ENCODE data around the gene RFK.

RFK gene

DNA sequence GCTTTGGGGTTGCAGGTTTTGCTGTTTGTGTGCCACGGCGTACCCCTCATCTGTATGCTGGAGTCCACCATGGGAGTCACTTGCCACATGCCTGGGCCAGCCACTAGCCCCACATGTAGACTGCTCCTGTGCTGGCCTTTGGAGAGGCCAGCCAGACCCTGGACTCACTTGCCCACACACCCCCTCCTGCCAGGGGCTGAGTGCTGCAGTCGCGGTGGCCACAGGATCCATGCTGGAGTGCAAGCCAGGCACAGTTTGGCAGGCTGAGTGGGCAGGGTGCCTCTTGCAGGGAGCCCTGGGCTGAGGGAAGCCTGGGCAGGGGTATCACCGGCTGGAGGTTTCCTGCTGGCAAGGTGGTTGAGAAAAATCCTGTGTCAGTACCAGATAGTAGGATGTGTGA is 39.2 kb upstream of the RFK start:
- DNase-seq (ENCODE audit: low read depth, low spot score) = peak; percentile 24
- in situ Hi-C loops (cut with HindIII; ENCODE audit: low sequenced_read_pairs) = no loop called here
- no peak overlapping the region for H3K4me3 ChIP-seq (ENCODE audit: low read depth, low read length)
- TF ChIP-seq, protein P1, sequence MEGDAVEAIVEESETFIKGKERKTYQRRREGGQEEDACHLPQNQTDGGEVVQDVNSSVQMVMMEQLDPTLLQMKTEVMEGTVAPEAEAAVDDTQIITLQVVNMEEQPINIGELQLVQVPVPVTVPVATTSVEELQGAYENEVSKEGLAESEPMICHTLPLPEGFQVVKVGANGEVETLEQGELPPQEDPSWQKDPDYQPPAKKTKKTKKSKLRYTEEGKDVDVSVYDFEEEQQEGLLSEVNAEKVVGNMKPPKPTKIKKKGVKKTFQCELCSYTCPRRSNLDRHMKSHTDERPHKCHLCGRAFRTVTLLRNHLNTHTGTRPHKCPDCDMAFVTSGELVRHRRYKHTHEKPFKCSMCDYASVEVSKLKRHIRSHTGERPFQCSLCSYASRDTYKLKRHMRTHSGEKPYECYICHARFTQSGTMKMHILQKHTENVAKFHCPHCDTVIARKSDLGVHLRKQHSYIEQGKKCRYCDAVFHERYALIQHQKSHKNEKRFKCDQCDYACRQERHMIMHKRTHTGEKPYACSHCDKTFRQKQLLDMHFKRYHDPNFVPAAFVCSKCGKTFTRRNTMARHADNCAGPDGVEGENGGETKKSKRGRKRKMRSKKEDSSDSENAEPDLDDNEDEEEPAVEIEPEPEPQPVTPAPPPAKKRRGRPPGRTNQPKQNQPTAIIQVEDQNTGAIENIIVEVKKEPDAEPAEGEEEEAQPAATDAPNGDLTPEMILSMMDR (IDR thresholded peaks at IDR 0.05; ENCODE audit: low read depth, low read length) = no peak

DNA sequence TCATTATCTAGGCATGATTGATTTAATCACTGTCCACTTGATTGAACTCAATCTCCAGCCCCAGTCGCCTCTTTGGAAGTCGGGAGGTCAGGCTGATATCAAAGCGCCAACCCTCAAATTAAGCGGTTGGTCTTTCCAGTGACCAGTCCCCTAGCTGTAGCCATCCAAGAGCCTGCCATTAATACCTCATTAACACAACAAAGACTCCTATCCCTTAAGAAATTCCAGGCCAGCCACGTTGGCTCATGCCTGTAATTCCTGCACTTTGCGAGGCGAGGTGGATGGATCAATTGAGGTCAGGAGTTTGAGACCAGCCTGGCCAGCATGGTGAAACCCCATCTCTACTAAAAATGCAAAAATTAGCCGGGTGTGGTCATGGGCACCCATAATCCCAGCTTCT is 37.4 kb upstream of the RFK start:
- TF ChIP-seq, protein P1 (IDR thresholded peaks at IDR 0.05; ENCODE audit: low read depth, low read length) = no peak
- DNase-seq (ENCODE audit: low read depth, low spot score) = no peak
- H3K4me3 ChIP-seq (ENCODE audit: low read depth, low read length) = no peak overlapping the region
- in situ Hi-C loops (cut with HindIII; ENCODE audit: low sequenced_read_pairs) = no loop called here

DNA sequence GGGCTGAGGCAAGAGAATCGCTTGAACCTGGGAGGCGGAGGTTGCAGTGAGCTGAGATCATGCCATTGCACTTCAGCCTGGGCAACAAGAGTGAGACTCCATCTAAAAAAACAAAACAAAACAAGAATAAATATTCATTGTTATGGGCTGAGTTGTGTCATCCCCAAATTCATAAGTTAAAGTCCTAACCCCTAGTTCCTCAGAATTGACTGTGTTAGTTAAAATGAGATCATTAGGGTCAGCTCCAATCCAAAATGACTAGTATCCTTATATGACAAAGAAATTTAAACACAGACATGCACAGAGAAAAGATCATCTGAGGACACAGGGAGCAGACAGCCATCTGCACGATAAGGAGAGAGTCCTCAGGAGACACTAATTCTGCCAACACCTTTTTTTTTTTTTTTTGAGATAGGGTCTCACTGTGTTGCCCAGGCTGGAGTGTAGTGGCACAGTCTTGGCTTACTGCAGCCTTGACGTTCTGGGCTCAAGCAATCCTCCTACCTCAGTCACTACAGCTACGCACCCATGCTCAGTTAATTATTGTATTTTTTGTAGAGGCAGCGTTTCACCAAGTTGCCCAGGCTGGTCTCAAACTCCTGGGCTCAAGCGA is 32.7 kb upstream of the RFK start:
- in situ Hi-C loops (cut with HindIII; ENCODE audit: low sequenced_read_pairs) = no loop called here

DNA sequence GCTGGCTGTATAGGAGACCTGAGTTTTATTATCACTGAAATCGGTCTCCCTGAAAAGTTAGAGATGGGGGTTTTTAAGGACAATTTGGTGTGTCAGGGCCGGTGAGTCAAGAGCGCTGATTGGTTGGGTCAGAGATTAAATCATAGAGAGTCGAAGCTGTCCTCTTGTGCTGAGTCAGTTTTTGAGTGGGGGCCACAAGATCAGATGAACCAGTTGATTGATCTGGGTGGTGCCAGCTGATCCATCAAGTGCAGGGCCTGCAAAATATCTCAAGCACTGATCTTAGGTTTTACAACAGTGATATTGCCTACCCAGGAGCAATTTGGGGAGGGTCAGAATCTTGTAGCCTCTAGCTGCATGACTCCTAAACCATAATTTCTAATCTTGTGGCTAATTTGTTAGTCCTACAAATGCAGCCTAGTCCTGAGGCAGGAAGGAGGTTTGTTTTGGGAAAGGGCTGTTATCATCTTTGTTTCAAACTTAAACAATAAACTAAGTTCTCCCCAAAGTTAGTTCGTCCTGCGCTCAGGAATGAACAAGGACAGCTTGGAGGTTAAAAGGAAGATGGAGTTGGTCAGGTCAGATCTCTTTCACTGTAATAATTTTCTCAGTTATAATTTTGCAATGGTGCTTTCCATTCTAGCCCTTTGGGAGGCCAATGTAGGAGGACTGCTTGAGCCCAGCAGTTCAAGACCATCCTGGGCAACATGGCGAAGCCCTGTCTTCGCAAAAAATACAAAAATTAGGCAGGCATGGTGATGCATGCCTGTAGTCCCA is 31.6 kb upstream of the RFK start:
- no peak overlapping the region for H3K4me3 ChIP-seq (ENCODE audit: low read depth, low read length)
- in situ Hi-C loops (cut with HindIII; ENCODE audit: low sequenced_read_pairs) = no loop called here
- TF ChIP-seq, protein P1 (IDR thresholded peaks at IDR 0.05; ENCODE audit: low read depth, low read length) = no peak
- no peak for DNase-seq (ENCODE audit: low read depth, low spot score)

More for the DNA sequence above, 32.7 kb upstream of the RFK start:
- DNase-seq (ENCODE audit: low read depth, low spot score) = no peak
- TF ChIP-seq, protein P1 (IDR thresholded peaks at IDR 0.05; ENCODE audit: low read depth, low read length) = no peak
- H3K4me3 ChIP-seq (ENCODE audit: low read depth, low read length) = no peak overlapping the region

DNA sequence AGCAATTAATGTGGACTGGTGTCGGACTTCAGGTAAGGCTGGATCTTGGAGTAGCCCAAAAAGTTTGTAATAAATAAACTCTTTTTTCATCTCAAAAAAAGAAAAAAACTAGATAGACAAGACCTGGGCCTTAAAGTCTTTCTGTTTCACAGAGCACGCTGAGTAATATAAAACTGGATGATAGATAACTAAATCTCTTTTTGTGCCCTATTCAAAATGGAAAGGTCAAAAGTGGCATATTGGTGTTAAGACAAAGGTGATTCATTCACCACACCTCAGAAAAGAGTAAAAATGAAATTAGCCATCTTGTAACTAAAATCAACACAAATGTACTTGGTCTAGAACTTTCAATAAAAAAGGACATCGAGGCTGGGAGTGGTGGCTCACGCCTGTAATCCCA is 30.3 kb upstream of the RFK start:
- in situ Hi-C loops (cut with HindIII; ENCODE audit: low sequenced_read_pairs) = no loop called here
- H3K4me3 ChIP-seq (ENCODE audit: low read depth, low read length) = no peak overlapping the region
- TF ChIP-seq, protein P1 (IDR thresholded peaks at IDR 0.05; ENCODE audit: low read depth, low read length) = no peak
- DNase-seq (ENCODE audit: low read depth, low spot score) = no peak

GRCh38 chr9:76423216-76424177 is 29.3 kb upstream of the RFK start:
- H3K4me3 ChIP-seq (ENCODE audit: low read depth, low read length) = no peak overlapping the region
- no peak for DNase-seq (ENCODE audit: low read depth, low spot score)
- in situ Hi-C loops (cut with HindIII; ENCODE audit: low sequenced_read_pairs) = no loop called here
- TF ChIP-seq, protein P1 (IDR thresholded peaks at IDR 0.05; ENCODE audit: low read depth, low read length) = no peak

All from astrocyte of the spinal cord (primary cell).